ENCODE measurements around the gene TMC4. TPM values are rescaled to one million over a fixed set of nuclear protein-coding genes. Genes with fewer than 3 reads are reported as not detected.
A peak's percentile ranks its signal among the peaks of the same experiment; 100 is the strongest.
"Not testable (repeated sequence)": the region's sequence is repeated elsewhere in the genome, so short reads cannot be mapped to it uniquely, and the experiment has no call there.

Gene TMC4
- total RNA-seq, 1 donor from 2014 or later = 0.83 TPM

DNA sequence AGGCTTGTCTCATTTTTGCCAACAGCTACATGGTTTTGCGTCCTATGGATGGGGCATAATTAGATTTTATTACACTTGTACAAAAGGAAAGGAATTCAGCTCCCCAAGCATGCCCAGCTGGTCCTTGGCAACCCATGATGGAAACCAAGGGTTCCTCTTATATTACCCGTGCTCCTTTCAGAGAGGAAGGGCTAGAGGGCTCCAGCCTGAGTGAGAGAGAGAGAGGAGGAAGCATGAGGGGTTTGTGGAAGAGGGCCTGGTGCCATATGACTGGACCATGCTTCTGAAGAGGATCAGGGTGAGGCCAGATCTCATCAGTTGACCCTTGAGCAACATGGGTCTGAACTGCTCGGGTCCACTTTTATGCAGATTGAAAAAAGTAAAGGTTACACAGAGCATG lies 24.2 kb upstream of the TMC4 start:
- no peak overlapping the region for H3K4me3 Mint-ChIP-seq
- no peak overlapping the region for H3K27ac Mint-ChIP-seq
- H3K36me3 Mint-ChIP-seq (ENCODE audit: low read depth) = peaks cover 40% of the 10 kb centered on the region
- DNase-seq (ENCODE audit: low spot score) = no peak
- intact Hi-C loops (cut with micrococcal nuclease) = no loop called here
- H3K4me1 Mint-ChIP-seq (ENCODE audit: low read depth) = peaks cover 20% of the 10 kb centered on the region
- H3K9me3 Mint-ChIP-seq = no peaks in the 10 kb centered on the region
- no peaks in the 10 kb centered on the region for H3K27me3 Mint-ChIP-seq (ENCODE audit: insufficient read depth)

DNA sequence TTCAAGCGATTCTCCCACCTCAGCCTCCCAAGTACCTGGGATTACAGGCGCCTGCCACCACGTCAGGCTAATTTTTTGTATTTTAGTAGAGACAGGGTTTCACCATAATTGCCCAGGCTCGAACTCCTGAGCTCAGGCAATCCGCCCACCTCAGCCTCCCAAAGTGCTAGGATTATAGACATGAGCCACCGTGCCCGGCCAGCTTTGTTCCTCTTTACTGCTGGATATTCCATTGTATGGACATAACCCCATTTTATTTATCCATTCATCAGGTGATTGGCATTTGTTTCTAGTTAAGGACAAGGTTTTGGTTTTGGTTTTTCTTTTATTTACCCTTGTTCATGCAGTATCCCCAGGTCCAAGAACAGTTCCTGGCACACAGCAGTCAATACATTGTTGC lies 23.6 kb upstream of the TMC4 start:
- H3K36me3 Mint-ChIP-seq (ENCODE audit: low read depth) = peaks cover 37% of the 10 kb centered on the region
- H3K27me3 Mint-ChIP-seq (ENCODE audit: insufficient read depth) = no peaks in the 10 kb centered on the region
- intact Hi-C loops (cut with micrococcal nuclease) = no loop called here

DNA sequence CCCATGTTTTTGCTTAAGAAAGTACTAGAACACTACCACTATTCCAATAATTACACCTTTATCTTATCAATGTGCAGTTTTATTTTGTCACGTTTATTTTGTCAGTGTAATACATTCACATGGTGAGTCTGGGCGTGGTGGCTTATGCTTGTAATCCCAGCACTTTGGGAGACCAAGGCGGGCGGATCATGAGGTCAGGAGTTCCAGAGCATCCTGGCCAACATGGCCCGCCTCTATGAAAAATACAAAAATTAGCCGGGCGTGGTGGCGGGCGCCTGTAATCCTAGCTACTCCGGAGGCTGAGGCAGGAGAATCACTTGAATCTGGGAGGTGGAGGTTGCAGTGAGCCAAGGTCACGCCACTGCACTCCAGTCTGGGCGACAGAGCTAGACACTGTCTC lies 21.5 kb upstream of the TMC4 start:
- not testable (repeated sequence) for H3K27me3 Mint-ChIP-seq (ENCODE audit: insufficient read depth); H3K27ac Mint-ChIP-seq; DNase-seq (ENCODE audit: low spot score); H3K9me3 Mint-ChIP-seq; H3K4me3 Mint-ChIP-seq
- peaks cover 17% of the 10 kb centered on the region for H3K4me1 Mint-ChIP-seq (ENCODE audit: low read depth)
- intact Hi-C loops (cut with micrococcal nuclease) = loop anchor here (5.0 kb wide), 1 partner anchor 327 kb away; the partner anchor contains the start of gene MYADM
- peaks cover 31% of the 10 kb centered on the region for H3K36me3 Mint-ChIP-seq (ENCODE audit: low read depth)

More for the DNA sequence above, 23.6 kb upstream of the TMC4 start:
- H3K4me3 Mint-ChIP-seq = no peak overlapping the region
- no peak for DNase-seq (ENCODE audit: low spot score)
- no peaks in the 10 kb centered on the region for H3K9me3 Mint-ChIP-seq
- H3K27ac Mint-ChIP-seq = no peak overlapping the region
- peaks cover 20% of the 10 kb centered on the region for H3K4me1 Mint-ChIP-seq (ENCODE audit: low read depth)

DNA sequence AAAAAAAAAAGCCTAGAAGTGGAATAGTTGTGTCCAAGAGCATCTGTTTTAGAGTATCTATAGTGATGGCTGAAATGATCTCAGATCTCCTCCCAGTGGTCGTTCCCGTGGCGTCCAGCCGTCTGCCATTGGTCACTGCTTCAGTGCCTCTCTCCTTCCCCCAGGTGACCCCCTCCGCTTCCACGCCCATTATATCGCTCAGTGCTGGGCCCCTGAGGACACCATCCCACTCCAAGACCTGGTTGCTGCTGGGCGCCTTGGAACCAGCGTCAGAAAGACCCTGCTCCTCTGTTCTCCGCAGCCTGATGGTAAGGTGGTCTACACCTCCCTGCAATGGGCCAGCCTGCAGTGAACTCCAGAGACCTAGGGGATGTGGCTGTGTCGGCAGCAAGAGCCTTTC lies 20.1 kb upstream of the TMC4 start:
- peak overlapping the region; percentile 66 for H3K4me3 Mint-ChIP-seq
- DNase-seq (ENCODE audit: low spot score) = no peak
- H3K27me3 Mint-ChIP-seq (ENCODE audit: insufficient read depth) = no peaks in the 10 kb centered on the region
- no peak overlapping the region for H3K27ac Mint-ChIP-seq
- H3K36me3 Mint-ChIP-seq (ENCODE audit: low read depth) = peaks cover 31% of the 10 kb centered on the region
- peaks cover 18% of the 10 kb centered on the region for H3K4me1 Mint-ChIP-seq (ENCODE audit: low read depth)
- H3K9me3 Mint-ChIP-seq = no peaks in the 10 kb centered on the region
- intact Hi-C loops (cut with micrococcal nuclease) = loop anchor here (5.0 kb wide), 1 partner anchor 326 kb away; the partner anchor contains the start of gene MYADM

DNA sequence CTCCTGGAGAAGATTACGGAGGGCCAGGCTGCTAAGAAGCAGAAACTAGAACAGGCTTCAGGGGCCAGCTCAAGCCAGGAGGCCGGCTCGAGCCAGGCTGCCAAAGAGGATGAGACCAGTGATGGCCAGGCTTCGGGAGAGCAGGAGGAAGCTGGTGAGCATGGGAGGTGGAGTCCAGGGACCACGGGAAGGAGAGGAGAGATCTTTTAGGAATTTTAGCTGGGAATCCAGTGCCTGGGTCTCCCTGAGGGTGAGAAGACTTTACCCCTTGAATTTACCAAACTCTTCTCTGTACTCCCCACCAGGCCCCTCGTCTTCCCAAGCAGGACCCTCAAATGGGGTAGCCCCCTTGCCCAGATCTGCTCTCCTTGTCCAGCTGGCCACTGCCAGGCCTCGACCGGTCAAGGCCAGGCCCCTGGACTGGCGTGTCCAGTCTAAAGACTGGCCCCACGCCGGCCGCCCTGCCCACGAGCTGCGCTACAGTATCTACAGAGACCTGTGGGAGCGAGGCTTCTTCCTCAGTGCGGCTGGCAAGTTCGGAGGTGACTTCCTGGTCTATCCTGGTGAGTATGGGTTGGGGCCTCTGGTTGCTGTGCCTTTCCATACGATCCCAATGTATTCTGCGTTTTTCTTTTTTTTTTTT lies 19.0 kb upstream of the TMC4 start:
- intact Hi-C loops (cut with micrococcal nuclease) = loop anchor here (5.0 kb wide), 1 partner anchor 325 kb away; the partner anchor contains the start of gene MYADM
- H3K27ac Mint-ChIP-seq = peak overlapping the region; percentile 83
- H3K36me3 Mint-ChIP-seq (ENCODE audit: low read depth) = peaks cover 32% of the 10 kb centered on the region
- peak overlapping the region; percentile 94 for H3K4me3 Mint-ChIP-seq
- H3K4me1 Mint-ChIP-seq (ENCODE audit: low read depth) = peaks cover 29% of the 10 kb centered on the region
- no peaks in the 10 kb centered on the region for H3K9me3 Mint-ChIP-seq
- H3K27me3 Mint-ChIP-seq (ENCODE audit: insufficient read depth) = no peaks in the 10 kb centered on the region
- no peak for DNase-seq (ENCODE audit: low spot score)

DNA sequence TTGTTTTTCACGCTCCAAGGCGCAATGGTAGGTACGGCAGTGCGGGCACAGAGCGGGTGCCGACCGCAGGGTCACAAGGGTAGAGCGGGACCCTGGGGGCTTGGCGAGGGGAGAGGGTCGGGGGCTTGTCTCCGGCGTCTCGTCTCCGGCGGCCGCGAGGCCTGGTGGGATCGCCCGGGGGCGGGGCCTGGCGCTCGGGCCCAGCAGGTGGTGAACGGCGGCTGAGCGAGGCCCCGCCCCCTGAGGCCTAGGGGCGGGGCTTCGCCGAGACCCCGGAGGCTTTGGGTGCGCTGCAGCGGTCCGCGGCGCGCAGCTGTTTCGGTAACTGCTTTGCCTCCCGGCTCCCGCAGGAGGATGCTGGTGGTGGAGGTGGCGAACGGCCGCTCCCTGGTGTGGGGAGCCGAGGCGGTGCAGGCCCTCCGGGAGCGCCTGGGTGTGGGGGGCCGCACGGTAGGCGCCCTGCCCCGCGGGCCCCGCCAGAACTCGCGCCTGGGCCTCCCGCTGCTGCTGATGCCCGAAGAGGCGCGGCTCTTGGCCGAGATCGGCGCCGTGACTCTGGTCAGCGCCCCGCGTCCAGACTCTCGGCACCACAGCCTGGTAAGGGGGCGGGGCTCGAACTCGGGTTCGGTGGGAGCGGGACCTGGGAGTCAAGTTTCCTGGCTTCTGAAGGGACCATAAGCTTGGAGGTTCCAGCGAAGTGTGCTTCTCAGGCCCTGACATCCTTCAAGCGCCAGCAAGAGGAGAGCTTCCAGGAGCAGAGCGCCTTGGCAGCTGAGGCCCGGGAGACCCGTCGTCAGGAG lies 18.3 kb upstream of the TMC4 start, which contains the start of gene TSEN34:
TSS of gene TSEN34 (plus strand) at position 298 of the 800 bp plus-strand sequence. CDS start at position 355, 57 bp downstream.
- DNase-seq (ENCODE audit: low spot score) = peak; percentile 85
- peak within 1 kb of the TSS; percentile 100 for H3K27ac Mint-ChIP-seq
- H3K4me1 Mint-ChIP-seq (ENCODE audit: low read depth) = peaks cover 31% of the 10 kb centered on the region
- no peaks in the 10 kb centered on the region for H3K27me3 Mint-ChIP-seq (ENCODE audit: insufficient read depth)
- peaks cover 39% of the 10 kb centered on the region for H3K36me3 Mint-ChIP-seq (ENCODE audit: low read depth)
- intact Hi-C loops (cut with micrococcal nuclease) = loop anchor here (5.0 kb wide), 1 partner anchor 324 kb away; the partner anchor contains the start of gene MYADM
- H3K9me3 Mint-ChIP-seq = no peaks in the 10 kb centered on the region
- H3K4me3 Mint-ChIP-seq = peak within 1 kb of the TSS; percentile 94

DNA sequence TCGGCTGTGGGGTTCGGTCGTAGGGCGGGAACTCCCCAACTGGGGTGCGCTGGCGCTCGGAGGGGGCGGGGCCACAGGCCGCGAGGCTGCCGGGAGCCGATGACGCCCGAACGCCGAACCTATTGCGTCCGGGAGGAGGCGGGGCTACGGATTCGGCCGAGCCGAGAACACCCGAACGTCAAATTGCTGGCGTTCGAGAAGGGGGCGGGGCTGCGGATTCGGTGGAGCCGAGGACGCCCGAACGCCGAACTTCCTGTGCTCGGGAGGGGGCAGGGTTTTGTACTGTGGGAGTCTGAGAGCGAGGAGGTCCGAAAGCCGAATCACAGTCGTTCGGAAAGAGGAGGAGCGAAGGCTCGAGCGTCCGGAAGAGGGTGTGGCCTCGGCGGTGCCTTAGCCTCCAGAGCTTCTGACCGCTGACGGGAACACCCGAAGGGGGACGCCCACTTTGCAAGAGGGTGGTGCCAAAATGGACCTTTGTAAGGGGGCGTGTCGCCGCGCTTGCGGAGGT lies 17.6 kb upstream of the TMC4 start:
- Mint-ChIP-seq H3K36me3 (ENCODE audit: low read depth) (peaks cover 37% of the 10 kb centered on the region), H3K4me1 (ENCODE audit: low read depth) (peaks cover 31% of the 10 kb centered on the region), H3K4me3 (peak overlapping the region; percentile 94), H3K27ac (peak overlapping the region; percentile 100), H3K27me3 (ENCODE audit: insufficient read depth) (no peaks in the 10 kb centered on the region), H3K9me3 (no peaks in the 10 kb centered on the region)
- intact Hi-C loops (cut with micrococcal nuclease) = loop anchor here (1.0 to 5.0 kb wide), 12 partner anchors 10 to 1464 kb away; partner anchors contain the start of genes CNOT3, FIZ1, LENG1 and LENG8
- peak; percentile 100 for DNase-seq (ENCODE audit: low spot score)

DNA sequence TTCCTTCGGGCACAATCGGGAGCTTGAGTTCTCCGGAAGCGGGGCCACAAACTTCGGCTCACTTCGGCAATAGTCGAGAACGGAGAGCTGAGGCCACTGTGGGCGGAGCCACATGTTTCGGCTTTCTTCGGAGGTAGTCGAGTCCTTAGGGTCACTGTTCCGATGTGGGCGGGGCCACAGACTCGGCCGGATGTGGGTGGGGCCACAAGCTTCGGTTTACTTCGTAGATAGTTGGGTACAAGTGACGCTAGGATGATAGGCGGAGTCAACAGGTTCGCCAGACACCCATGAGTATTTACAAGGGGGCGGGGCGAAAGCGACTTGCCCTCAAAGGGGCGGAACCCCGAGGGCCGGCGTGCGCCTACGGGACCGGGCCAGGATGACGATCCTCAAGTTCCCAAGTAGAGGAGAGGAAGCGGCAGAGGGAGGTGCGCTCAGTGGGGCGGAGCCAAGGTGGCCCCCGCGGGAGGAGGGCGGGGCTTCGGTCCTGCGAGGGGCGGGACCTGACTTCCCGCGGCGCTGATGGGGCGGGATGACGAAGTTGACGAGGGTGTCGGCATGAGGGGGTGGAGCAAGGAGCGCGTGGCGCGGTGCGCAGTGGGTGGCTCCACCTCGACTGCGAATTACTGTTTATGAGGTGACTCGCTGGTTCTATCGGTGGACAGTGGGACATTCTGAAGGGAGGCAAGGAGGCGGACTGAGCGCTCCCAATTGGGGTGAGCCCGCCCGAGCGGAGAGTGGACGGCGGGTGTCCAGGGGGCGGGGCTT lies 17.0 kb upstream of the TMC4 start:
- peaks cover 36% of the 10 kb centered on the region for H3K36me3 Mint-ChIP-seq (ENCODE audit: low read depth)
- no peaks in the 10 kb centered on the region for H3K27me3 Mint-ChIP-seq (ENCODE audit: insufficient read depth)
- peaks cover 31% of the 10 kb centered on the region for H3K4me1 Mint-ChIP-seq (ENCODE audit: low read depth)
- no peaks in the 10 kb centered on the region for H3K9me3 Mint-ChIP-seq
- DNase-seq (ENCODE audit: low spot score) = peak; percentile 100
- H3K4me3 Mint-ChIP-seq = peak overlapping the region; percentile 94
- peak overlapping the region; percentile 100 for H3K27ac Mint-ChIP-seq
- intact Hi-C loops (cut with micrococcal nuclease) = loop anchor here (1.0 to 5.0 kb wide), 14 partner anchors 10 to 1464 kb away; partner anchors contain the start of genes CNOT3, FIZ1, LENG1 and LENG8

DNA sequence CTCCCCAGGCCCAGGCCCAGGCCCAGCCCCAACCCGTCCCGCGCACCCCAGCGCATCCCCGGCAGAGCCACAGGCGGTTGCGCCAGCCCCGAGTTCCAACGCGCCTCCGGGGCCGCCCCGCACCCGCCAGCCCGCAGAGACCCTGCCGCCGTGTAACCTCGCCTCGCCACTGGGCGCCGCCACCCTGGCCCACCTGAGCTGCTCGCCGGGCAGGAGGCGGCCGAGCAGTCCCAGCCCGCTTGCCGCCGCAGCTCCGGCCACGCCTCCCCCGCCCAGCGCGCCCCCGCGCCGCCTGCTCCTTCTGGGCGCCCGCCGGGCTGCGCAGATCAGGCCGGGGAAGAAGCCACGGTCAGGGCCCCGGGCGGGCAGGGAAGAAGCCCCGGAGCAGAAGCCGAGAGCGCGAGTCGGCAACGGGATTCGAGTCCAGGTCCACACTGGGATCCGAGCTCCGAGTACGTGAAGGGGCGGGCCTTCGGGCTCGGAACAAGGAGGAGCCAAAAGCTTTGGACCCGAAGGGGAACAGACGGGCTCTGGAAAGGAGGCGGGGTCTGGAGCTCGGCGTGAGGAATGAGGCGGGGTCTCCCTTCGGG lies 16.3 kb upstream of the TMC4 start, which contains the start of gene MBOAT7:
TSS of gene MBOAT7 (minus strand) at position 436 of the 590 bp plus-strand sequence. CDS start 1,072 bp downstream, outside the sequence.
- Mint-ChIP-seq H3K27me3 (ENCODE audit: insufficient read depth) (no peaks in the 10 kb centered on the region), H3K4me3 (peak within 1 kb of the TSS; percentile 97), H3K27ac (peak within 1 kb of the TSS; percentile 100), H3K4me1 (ENCODE audit: low read depth) (peaks cover 31% of the 10 kb centered on the region), H3K36me3 (ENCODE audit: low read depth) (peaks cover 34% of the 10 kb centered on the region), H3K9me3 (no peaks in the 10 kb centered on the region)
- intact Hi-C loops (cut with micrococcal nuclease) = loop anchor here (1.0 kb wide), 2 partner anchors 21 to 928 kb away; partner anchors contain the start of gene PPP1R12C
- DNase-seq (ENCODE audit: low spot score) = no peak

DNA sequence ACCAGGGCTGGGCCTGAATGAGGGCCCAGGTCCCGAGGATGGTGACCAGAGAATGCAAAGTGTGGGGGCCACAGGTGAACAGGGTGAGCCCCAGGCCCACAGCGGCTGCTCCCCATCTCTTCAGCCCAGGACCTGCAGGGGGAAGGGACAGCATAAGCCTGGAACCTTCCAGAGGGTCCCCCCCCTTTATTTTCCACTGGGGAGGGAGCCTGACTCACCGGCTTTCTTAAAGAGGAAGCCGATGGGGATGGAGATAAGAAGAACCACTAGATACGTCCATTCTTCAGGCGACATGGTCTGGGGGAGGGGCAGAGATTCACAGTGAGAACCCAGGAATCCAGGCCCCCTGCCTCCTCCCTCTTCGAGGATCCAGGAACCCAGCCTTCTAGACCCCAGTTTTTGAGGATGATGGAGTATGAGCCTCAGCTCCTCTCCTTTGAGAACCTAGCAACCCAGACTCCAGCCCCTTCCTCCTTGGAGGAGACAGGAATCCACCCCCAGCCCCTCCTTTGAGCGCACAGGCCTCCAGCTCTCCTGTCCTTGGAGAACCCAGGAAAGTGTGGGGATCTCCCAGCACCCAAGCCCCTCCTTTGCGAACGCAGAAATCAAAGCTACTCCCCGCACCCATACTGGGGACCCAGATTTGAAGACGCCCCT lies 15.4 kb upstream of the TMC4 start:
- no peaks in the 10 kb centered on the region for H3K9me3 Mint-ChIP-seq
- peaks cover 31% of the 10 kb centered on the region for H3K4me1 Mint-ChIP-seq (ENCODE audit: low read depth)
- peaks cover 32% of the 10 kb centered on the region for H3K36me3 Mint-ChIP-seq (ENCODE audit: low read depth)
- peak; percentile 39 for DNase-seq (ENCODE audit: low spot score)
- peak overlapping the region; percentile 97 for H3K4me3 Mint-ChIP-seq
- intact Hi-C loops (cut with micrococcal nuclease) = loop anchor here (1.0 kb wide), 1 partner anchor 43 kb away; no protein-coding TSS in a partner anchor
- H3K27ac Mint-ChIP-seq = peak overlapping the region; percentile 93
- H3K27me3 Mint-ChIP-seq (ENCODE audit: insufficient read depth) = no peaks in the 10 kb centered on the region

DNA sequence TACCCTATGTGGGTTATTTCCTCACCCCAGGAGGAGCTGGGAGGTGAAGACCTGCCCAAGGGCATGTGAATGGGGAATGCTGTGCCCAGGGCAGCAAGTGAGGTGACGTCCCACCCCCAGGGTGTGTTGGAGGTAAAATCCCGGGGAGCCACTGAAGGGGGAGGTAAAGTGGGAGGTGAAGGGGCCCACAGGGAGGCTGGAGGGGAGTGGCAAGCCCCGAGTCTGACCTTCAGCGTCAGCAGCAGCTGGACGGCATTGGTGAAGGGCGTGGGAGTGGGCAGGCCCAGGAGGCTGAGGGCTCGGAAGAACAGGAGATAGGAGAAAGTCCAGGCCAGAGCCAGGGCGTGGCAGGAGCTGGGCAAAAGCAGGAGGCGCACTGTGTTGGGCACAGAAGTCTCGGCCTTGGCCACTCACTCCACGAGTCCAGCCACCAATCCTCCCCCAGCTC lies 14.0 kb upstream of the TMC4 start:
- no peaks in the 10 kb centered on the region for H3K9me3 Mint-ChIP-seq
- intact Hi-C loops (cut with micrococcal nuclease) = no loop called here

More for the DNA sequence above, 14.0 kb upstream of the TMC4 start:
- Mint-ChIP-seq H3K36me3 (ENCODE audit: low read depth) (peaks cover 30% of the 10 kb centered on the region), H3K4me3 (peak overlapping the region; percentile 97), H3K27me3 (ENCODE audit: insufficient read depth) (no peaks in the 10 kb centered on the region), H3K27ac (peak overlapping the region; percentile 93), H3K4me1 (ENCODE audit: low read depth) (peaks cover 23% of the 10 kb centered on the region)
- DNase-seq (ENCODE audit: low spot score) = no peak
